Activated gamma-delta T cell treated with Interleukin-2 at 50 U/mL for 16 hours (primary cell): Measurements from ENCODE around the gene EXOC6B.
"Not testable (repeated sequence)": the region's sequence is repeated elsewhere in the genome, so short reads cannot be mapped to it uniquely, and the experiment has no call there.

Source experiments
- DNase-seq: peaks from one replicate; pipeline ENCODE4 v3.0.0-alpha.2; 2020

EXOC6B gene

DNA sequence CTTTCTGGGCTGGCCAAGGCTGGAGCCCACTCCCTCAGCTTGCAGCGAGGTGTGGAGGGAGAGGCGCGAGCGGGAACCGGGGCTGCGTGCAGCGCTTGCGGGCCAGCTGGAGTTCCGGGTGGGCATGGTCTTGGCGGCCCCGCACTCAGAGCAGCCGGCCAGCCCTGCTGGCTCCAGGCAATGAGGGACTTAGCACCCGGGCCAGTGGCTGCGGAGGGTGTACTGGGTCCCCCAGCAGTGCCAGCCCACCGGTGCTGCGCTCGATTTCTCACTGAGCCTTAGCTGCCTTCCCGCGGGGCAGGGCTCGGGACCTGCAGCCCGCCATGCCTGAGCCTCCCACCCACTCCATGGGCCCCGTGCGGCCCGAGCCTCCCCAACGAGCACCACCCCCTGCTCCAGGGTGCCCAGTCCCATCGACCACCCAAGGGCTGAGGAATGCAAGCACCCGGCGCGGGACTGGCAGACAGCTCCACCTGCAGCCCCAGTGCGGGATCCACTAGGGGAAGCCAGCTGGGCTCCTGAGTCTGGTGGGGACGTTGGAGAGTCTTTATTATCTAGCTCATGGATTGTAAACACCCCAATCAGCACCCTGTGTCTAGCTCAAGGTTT is 404.0 kb downstream of the EXOC6B start:
- not testable (repeated sequence) for DNase-seq

DNA sequence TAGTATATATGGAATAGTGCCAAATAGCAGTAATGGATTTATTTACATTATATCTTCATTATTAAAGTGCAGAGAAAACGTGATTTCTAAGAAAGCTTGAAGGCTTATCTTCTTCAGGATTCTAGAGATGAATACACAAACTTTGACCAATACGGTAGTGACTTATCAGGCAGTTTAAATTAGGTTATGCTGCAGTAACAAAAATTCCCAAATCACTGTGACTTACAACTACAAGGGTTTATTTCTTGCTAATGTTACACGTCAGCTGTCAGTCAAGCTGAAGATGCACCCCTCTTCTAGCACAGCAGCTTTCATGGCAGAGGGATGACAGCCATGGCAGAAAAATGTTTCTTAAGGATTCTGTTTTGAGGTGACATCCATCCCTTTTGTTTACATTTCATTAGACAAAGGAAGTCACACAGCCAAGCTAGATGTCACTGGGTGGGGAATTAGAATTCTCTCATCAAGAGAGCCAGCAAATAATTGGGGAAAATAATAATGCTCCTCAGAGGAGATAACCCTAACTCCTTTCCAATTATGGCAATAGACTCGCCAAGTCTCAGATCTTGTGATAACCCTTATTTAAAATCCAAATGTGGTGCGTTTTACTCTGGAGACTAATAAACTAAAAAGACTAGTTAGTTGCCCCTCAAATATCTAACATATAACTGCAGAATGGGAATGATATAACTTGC is 409.9 kb downstream of the EXOC6B start:
- no peak for DNase-seq

DNA sequence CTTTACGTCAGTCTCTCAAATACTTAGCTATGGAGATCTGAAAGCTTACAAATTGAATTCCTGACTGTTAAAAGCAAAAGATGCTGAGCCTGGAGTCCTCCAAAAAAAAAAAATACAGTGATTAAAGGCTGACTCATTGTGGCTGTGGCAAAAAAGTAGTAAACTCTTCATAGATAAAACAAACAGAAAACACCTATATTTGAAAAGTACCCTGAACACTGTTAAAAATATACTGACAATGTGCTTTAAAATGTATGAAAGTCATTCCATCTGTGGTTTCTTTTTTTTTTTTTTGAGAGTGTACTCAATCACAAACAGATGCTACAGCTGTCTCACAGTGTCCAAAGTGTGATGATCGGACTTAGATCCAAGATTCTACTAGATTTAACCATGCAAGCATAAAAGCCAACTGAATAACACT is 410.6 kb downstream of the EXOC6B start:
- no peak for DNase-seq

DNA sequence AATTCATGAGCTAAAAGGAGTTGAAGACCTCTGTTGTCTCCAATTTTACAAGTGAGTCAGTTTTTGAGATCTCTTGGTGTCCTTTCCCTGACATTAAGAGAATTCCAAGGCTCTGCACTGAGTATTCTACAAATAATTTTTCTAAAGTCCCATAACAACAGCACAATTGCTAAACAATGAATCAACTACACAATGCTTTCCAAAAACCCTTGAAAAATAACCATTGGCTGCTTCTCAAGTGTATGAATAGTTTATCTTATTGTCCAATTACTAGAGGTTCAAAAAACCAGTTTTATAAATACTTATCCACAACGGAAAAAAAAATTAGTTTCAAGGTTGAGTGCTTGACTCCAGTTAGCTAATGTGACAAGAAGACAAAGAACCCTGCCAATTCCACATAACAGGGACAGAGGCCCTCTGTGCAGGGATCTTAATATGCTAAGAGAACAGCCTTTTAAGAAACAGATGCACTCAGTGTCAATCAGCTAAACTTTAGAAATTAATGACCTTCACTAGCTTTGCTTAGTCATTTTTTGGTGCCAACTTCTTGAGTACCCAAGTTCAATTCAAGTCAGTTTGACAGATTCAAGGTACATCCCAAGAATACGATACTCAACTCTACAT is 411.6 kb downstream of the EXOC6B start:
- no peak for DNase-seq

DNA sequence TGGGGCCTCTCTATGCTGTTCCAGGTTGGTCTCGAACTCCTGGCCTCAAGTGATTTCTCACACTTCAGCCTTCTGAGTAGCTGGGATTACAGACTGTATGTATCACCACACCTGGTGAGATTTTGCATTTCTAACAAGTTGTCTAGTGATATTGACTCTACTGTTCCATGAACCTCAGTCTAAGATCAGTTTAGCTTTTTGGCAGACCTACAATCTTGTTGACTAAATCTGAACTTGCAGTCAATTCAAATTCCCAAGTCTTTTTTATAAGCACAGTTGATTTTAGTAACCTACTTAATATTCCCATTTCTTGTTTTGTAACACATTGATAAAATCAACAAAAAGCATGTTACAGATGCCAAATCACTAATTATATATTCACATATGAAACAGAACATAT is 412.1 kb downstream of the EXOC6B start:
- DNase-seq: no peak

DNA sequence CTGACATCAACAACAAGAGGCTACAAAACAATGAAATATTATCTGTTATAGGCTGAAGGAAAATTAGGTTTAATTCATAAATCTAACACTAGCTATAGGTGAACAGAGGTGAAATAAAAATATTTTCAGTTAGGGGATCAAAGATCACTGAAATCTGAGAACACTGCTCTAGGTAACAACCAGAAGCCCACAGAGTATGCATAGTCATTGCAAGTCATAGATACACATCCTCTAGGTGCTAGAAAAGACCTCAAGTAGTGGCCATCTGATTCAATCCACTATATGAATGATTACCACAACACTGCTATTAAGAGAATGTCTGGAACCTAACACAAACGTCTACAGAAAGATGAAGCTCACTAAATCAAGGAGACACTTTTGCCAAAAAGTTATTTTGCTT is 413.6 kb downstream of the EXOC6B start:
- no peak for DNase-seq

DNA sequence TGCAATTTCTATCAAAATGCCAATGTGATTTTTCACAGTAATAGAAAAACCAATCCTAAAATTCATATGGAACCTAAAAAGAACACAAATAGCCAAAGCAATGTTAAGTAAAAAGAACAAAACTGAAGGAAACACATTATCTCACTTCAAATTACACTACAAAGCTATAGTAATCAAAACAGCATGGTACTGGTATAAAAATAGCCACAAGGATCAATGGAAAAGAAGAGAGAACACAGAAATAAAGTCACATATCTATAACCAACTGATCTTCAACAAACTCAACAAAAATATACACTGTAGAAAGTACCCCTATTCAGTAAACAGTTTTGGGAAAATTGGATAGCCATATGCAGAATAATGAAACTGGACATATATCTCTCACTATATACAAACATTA is 426.0 kb downstream of the EXOC6B start:
- DNase-seq: no peak

DNA sequence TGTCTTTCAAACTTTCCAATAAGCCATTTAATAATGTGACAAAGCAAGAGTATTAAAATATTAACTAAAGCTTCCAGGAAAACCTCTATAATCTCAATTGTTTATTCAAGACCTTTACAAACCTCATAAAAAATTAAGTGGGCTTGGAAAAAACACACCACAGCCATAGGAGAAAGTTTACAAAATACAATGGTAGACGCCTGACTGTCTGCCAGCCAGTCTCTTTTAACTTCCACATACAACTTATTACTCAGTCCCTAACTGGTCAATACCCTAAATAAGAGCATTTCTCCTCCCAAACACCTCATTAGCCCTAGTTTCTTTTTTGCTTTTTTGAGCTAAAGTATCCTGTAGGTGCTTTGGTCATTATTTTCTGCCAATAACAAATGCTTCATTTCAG is 430.7 kb downstream of the EXOC6B start:
- no peak for DNase-seq

DNA sequence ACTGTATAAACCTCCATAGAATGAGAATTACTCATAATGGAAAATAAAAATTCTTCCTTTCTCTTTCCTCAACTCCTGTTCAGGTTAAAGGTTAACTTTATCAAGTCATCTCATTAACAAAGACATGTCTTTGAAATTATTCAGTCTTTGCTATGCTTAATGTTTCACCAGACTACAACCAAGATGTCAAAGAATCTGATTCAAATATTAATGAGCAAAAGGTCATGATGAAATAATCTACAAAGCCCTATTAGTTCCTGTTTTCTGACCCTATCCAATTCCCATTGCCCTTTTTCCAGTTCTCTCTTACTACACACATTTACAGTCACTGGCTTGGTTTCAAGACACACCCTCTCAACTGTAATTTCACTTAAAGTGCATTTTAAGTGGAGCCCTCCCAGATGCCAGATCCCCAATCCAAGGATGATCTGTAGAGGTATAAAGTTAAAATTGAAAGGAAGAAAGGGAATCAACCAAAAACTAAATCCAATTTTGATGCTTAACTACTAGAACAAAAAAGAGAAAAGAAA is 431.2 kb downstream of the EXOC6B start:
- DNase-seq: no peak

DNA sequence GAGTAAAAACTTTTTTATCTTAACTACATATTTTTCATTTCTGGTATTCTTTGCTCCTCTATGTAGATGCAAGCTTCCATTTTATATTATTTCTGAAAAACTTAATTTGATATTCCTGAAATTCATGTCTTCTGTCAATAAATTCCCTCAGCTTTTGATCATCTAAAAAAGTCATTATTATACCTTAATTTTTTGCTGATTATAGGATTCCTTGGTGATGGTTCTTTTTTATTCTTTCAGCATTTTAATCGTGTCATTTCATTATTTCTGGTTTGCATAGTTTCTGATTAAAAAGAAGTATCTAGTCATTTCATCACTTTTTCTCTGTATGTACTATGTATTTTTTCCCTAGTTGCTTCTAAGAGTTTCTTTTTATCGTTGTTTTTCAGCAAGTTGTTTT is 436.4 kb downstream of the EXOC6B start:
- no peak for DNase-seq

DNA sequence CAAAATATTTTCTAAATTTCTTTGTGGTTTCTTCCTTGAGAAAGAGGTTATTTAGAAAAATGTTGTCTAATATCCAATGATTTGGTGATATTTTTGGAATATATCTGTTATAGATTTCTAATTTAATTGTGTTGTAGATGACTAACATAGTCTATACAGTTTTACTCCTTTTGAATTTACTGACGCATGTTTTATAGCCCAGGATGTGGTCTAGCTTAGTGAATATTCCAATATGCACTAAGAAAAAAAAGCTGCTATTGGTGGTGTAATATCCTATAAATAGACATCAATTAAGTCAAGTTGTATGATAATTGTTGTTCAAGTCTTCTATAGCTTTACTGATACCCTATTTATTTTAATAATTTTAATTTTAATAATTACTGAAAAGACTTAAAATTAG is 437.6 kb downstream of the EXOC6B start:
- no peak for DNase-seq

DNA sequence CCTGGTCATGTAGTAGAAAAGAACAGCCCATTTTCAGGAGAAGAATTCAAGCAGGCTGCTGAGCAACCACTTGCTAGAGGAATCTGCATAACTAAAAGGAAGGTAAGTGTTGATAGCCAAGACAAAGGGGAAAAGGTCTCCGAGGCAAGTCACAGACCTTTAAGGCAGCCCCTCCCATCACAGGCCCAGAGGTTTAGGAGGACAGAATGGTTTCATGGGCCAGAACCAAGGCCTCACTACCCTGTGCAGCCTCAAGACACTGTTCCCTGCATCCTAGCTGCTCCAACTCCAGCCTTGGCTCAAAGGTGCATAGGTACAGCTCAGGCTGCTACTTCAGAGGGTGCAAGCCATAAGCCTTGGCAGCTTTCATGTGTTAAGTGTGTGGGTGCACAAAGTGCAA is 439.5 kb downstream of the EXOC6B start:
- DNase-seq: no peak

DNA sequence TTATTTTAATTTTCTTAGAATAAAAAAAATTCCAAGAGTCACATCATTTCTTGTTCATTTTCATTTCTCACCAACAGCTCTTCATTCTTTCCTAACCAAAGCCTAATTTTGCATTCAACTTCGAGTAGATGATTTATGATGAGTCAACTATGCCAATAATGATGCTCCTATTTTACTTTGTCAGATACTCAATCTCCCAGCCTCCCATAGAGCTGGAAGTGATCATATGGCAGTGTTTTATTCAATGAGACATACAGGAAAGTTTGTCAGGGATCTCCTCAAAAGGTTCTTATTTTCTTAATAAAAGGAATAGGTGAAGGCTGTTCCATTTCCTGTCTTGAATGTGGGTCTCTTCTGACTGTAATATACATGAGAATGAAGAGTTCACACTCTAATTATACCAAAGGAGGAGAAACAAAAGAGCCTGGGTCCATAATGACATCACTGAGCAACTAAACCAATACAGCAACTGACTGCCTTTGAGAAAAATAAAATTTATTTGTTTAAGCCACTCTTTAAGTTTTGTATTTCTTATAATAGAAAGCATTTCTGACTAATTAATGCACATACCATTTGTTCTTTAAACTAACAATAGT is 447.0 kb downstream of the EXOC6B start:
- DNase-seq: no peak

DNA sequence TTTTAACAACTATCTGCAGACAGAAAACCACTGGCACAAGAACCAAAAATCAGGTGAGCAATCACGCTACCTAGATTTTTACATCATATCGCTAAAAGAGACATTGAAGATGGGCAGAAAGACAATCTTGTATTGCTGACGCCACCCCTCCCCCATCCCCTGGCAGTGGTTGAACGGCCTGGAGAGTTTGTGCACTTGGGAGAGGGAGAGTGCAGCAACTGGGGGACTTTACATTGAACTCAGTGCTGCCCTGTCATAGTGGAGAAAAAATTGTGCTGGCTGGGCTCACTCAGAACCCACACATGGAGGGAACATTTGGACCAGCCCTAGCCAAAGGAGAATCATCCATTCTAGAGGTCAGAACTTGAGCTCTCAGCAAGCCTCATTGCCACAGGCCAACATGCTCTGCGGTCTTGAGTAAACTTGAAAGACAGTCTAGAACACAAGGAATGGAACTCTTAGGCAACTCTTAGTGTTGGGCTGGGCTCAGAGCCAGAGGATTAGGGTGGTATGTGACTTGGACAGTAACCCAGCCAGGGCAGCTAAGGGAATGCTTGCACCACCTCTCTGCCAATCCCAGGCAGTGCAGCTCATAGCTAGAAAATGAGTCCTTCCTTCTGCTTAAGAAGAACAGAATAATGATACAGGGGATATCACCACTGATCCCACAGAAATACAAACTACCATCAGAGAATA is 458.2 kb downstream of the EXOC6B start:
- no peak for DNase-seq

DNA sequence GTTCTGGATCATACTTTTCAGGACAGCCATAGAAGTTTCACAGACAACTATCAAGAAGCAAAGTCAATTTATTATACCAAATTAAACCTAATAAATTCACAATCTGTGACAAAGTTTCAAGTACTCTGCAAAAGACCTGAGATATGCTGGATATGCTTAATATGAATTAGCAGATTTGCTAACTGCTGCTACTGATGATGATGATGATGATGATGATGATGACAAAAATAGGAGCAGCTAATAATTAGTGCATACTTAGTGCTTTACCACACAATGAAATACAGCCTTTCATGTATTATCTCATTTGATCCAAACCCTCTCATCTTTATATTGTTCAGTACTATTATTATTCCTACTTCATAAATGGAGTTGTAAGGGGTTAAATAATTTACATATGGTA is 462.4 kb downstream of the EXOC6B start:
- no peak for DNase-seq

DNA sequence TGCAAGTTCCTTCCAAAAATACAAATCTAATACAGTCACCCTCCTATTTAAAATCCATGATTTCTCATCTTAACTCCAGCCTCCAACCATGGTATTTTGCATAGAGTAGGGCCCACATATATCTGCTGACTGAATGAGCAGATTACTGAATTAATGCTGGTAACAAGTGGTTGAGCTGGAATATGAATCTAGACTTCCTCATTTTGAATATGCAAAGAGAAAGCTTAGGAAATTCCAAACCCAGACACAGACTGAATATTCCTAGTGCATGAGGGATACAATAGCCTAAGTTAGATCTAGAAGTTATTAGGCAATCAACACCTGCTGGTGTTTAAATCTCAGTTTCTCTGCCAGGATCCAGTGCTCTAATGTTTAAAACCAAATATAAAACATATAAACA is 463.1 kb downstream of the EXOC6B start:
- no peak for DNase-seq

DNA sequence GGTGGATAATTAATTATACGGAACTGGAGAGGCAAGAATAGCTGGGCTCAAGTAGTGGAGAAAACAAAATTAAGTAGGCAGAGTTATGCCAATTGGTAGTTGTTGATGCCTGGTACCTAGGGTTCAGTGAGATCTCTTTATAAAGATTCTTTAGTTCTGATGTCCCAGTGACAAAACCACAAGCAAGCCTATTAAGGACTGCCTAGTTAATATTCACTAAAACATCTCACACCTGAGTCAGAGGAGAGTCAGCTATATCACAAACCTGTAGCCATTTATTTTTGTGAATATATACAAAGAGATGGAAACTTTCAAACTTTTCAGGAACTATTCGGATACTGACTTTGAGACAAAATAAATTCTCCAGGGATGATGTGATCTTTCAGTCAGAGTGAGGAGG is 464.3 kb downstream of the EXOC6B start:
- no peak for DNase-seq

DNA sequence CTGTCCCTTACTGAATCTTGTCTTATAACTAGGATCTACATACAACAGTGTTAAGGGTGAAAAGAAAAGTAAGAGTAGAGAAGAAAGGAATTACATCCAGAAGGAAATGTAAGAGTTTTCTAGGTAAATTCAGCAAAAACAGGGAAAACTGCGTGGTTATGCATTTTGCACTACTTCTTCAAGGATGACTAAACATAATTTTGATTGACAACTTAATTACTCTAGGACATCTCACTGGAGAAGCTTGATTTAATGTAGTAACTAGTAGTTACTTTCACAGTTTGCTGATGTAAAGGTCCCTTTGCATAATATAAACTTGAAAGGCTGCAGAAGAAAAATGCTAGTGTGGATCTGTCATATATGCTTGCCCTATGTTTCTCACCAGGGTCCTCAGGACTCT is 464.8 kb downstream of the EXOC6B start:
- DNase-seq: no peak

DNA sequence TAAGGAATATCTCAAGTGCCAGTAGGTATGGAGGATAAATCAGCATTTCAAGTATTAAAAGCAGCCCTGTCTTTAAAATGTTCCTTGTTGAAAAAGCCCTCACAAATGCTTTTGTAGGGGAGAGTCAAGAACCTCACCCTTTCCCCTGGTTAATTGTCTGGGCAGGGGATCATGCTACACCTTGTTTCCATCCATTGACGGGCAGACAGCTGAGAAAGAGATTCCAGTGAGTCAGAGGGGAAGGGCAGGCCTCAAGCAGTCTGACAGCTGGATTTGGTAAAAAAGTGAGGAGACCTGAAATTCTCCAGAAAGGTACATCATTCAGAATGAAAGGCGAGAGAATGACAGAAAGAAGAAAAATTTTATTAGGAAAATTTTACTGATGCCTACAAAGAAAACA is 475.0 kb downstream of the EXOC6B start:
- DNase-seq: no peak

DNA sequence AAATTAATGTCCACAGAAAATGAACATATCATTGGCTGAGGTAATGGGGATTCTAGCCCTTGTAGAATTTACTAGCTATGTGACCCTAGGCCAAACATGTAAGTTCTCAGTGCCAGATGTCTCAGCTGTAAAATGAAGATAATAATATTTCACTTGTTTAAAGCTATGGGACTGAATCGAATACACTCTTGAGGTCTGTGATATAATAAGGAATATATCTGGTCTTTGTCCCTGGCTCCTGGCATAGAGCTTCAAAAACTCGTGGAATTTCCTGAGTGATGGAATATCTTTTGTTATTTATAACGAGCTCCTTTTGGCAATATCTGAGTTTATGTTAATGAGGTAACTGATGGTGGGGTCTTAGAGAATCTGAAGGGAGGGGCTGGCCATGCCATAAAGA is 476.8 kb downstream of the EXOC6B start:
- no peak for DNase-seq

DNA sequence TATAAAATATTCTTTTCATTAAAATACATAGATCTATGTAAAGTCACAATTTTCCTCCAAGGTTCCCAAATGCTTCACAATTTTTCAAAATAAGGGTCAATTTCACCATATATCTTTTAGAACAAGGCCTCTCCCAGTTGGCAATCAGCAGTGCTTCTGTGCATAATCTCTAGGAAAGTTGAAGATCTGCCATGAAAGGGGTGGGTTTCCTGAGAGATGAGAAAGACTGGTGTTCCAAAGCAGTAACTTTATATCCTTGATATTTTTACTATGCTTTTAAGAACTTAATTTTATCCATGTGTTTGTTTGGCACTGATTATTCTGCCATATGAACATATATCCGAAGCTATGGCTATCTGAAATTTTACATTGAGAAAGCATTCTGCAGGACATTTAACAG is 478.8 kb downstream of the EXOC6B start:
- DNase-seq: no peak

DNA sequence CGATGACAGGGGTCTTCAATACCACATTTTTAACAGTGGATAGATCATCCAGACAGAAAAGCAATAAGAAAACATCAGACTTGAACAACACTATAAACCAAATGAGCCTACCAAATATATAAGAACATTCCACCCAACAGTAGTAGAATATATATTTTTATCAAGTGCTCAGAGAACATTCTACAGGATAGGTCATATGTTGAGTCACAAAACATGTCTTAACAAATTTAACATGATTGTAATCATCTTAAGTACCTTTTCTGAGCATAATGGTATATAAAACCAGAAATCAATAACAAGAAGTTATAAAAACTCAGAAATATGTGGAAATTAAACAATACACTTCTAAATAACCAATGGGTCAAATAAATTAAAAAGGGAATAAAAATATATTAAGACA is 484.2 kb downstream of the EXOC6B start:
- DNase-seq: no peak

DNA sequence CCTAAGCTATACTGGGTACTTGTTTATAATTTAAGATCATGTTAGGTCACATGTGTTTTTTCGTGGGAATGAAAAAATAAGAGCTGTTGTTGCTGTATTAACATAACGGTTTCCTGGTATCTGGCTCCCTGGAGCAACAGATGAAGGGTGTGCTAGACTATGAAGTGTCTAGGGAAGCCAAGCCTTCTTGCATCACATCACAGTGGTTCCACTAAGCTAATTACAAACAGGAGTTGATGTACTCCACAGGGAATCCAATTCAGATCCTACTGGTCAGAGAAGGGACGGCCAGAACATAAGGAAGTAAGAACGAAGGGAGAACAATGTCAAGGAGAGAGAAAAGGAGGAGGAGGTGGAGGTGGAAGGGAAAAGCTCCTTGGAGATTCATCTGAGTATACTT is 485.2 kb downstream of the EXOC6B start:
- no peak for DNase-seq
